Mucosa of gallbladder (tissue), 1 donor: ENCODE measurements around the gene MYO3A. TPM values are rescaled to one million over a fixed set of nuclear protein-coding genes. Genes with fewer than 3 reads are reported as not detected.
"Not testable (repeated sequence)": the region's sequence is repeated elsewhere in the genome, so short reads cannot be mapped to it uniquely, and the experiment has no call there.

Source experiments
- DNase-seq: peaks from one replicate; pipeline ENCODE4 v3.0.0-alpha.2; 2020; ENCODE audit warnings: low spot score
- total RNA-seq: library from RNA; stranded (reverse); gene quantifications from one replicate; pipeline ENCODE4 v1.2.1, GENCODE V29; 2021
- donor health status: DM: no; HTN: no; CAD: no.

The MYO3A gene
- total RNA-seq, 1 donor from 2014 or later, result 0.06 TPM

GRCh38 chr10:25988583-25988982 is 54.6 kb downstream of the MYO3A start:
- no peak for DNase-seq

GRCh38 chr10:25989951-25990350 is 55.9 kb downstream of the MYO3A start:
- no peak for DNase-seq

DNA sequence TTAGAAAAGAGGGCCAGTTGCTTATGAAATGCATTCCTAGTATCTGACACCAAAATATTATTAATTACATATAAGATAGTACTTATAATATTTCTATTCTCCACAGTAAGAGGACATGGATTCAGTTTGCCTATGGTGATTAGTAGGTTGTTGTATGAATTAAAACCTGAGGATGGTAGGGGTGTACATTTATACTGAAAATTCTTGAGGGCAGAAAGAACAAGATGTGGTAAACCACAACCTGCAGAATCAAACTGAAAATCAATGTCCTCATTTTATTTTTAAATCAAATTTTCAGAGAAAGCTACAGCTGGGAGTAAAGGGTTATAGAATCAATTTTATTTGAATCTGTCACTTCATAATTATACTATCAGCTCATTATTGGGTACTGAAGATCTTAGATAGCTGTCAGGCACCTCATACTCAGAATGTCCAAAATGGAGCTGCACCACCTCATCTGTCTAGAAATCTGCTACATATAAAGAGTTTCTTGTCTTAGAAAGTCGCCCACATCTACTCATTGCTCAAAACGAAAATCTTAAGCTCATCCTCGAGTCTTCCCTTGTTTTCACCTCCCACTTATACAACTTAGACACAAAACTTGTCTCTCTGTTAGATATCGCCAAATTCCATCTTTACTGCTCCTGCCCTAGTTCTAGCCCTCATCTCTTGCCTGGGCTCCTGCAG is 65.4 kb downstream of the MYO3A start:
- DNase-seq, result no peak

DNA sequence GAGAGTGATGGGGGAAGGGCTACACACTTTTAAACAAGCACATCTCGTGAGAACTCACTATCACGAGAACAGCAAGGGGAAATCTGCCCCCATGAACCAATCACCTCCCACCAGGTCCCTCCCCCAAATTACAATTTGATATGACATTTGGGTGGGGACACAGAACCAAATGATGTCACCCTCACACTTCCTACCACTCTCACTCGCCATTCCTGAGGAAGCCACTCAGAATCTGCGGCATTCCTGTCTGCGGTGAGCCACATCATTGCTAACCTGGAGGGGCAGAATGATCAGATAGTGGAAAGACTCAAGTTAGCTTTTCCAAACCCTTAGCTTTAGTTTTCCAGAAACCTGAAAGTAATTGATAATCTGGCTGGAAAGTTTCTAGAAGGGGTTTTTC is 66.9 kb downstream of the MYO3A start:
- no peak for DNase-seq

DNA sequence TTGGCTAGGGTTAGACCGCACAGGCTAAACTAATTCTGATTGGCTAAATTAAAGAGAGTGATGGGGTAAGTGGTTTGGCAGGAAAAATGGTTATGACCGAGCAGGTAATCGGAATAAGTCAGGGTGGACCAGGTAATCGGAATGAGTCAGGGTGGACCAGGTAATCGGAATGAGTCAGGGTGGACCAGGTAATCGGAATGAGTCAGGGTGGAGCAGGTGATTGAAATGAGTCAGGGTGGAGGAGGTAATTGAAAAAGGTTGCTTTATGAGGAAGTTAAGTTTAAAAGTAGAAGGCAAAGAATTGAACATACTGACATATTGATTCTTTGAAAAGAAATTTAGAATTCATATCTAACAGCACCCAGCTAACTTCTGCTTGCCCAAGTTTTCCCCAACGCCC is 68.4 kb downstream of the MYO3A start:
- DNase-seq, result not testable (repeated sequence)

GRCh38 chr10:26015092-26015491 is 81.1 kb downstream of the MYO3A start:
- DNase-seq, result no peak

- no peak for DNase-seq
These were observed 88.8 kb downstream of the MYO3A start for GRCh38 chr10:26022831-26023230.

DNA sequence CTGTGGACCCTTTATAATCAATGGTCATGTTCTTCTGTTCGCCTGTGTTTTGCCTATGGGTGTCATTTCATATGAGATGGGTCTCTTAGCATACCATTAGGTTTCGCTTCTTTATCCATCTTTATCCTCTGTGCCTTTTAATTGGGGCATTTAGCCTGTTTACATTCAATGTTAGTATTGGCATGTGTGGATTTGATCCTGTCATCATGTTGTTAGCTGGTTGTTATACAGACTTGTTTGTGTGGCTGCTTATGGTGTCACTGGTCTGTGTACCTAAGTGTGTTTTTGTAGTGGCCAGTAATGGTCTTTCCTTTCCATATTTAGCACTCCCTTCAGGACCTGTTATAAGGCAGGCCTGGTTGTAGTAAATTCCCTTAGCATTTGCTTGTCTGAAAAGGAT is 90.3 kb downstream of the MYO3A start:
- no peak for DNase-seq

GRCh38 chr10:26025523-26025922 is 91.5 kb downstream of the MYO3A start:
- DNase-seq, result no peak

GRCh38 chr10:26029858-26030257 is 95.8 kb downstream of the MYO3A start:
- DNase-seq, result no peak

GRCh38 chr10:26031300-26031699 is 97.3 kb downstream of the MYO3A start:
- no peak for DNase-seq

- no peak for DNase-seq
These were observed 109.4 kb downstream of the MYO3A start for GRCh38 chr10:26043469-26043868.

GRCh38 chr10:26044141-26044749 is 110.2 kb downstream of the MYO3A start:
- DNase-seq, result no peak

DNA sequence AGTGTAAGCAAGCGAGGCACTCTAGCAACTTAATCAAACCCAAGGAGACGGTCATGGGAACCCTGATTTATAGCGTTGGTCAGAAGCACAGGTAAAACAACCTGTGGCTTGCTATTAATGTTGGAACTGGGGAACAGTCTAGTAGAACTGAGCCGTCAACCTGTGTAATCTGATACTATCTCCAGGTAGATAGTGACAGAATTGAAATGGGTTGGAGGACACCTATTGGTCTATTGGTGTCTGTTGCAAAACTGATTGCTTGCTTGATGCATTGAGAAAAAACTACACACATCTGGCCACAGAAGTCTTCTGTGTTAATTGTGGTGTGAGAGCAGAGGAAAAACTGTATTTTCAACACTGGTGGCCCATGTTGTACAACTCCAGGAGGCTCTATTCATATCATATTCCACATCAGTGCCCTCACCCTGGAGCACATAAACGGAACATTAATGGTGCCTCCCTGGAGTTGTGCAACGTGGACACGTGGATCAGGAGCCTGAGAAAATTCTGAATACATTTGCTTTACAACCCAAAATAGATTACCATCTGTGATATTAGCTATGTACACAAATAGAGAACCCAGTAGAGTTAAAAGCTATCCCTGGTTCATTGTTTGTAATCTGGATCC is 112.2 kb downstream of the MYO3A start:
- no peak for DNase-seq

GRCh38 chr10:26048756-26049155 is 114.7 kb downstream of the MYO3A start:
- DNase-seq, result no peak

GRCh38 chr10:26052326-26052725 is 118.3 kb downstream of the MYO3A start:
- no peak for DNase-seq

DNA sequence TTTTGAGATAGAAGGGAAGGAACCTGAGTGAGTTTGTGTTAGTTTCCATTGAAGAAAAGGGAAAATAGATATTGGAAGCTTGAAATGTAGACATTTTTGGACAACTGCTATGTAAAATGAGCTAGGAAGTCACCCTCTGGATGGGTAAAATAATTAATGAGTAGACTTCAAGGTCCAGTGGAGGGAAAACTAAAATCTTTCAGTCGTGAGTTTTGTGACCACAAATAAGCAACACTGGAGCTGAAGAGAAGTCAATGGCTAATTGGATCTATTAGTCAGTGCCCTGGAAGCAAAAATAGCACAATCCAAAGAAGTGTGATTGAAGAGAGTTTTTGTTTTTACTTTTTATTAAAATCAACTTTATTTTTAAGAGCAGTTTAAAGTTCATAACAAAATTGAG is 123.4 kb downstream of the MYO3A start:
- DNase-seq, result no peak

DNA sequence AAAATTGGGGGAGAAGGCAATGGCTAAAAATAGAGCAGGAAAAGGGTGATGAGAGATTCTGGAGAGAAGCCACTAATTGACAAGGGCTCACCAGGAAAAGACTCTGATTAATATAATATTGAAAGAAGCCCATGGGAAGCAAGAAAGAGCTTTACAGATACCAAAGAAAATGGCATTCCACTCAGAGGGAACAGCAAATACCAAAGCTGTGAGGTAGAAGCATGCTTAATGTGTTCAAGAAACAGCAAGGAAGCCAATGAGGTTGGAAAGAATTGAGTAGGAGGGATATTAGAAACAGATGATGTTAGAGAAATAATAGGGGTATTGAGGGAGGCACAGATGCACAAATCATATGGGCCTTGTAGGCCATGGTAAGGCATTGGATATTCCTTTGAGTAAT is 130.1 kb downstream of the MYO3A start:
- DNase-seq, result no peak

DNA sequence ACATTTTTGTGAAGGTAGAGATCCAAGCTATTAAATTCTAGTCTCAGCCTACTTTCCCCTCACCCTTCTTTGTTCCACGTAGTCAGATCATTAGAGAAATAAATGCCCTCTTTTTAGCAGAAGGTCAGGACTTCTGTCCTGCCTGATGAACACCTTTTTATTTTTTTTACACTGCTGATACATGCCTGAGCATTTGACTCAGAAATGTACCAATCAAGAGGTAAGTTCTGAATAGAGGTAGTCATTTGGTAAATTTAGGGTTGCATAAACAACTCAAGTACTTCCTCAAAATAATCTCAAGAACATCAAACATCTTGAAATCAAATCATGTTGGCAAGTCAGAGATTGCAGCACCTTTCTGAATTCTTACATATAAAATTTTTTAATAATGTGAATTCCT is 133.7 kb downstream of the MYO3A start:
- DNase-seq, result no peak

DNA sequence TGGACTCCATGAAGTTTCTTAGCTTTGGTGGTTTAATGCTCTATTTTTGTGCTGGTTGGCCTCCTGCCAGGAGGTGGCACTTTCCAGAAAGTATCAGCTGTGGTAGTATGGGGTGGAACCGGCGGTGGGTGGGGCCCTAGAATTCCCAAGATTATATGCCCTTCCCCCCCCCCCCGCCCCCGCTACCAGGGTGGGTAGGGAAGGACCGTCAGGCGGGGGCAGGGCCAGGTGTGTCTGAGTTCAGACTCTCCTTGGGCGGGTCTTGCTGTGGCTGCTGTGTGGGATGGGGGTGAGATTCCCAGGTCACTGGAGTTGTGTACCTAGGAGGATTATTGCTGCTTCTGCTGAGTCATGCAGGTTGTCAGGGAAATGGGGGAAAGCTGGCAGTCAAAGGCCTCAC is 146.9 kb downstream of the MYO3A start:
- DNase-seq, result not testable (repeated sequence)

DNA sequence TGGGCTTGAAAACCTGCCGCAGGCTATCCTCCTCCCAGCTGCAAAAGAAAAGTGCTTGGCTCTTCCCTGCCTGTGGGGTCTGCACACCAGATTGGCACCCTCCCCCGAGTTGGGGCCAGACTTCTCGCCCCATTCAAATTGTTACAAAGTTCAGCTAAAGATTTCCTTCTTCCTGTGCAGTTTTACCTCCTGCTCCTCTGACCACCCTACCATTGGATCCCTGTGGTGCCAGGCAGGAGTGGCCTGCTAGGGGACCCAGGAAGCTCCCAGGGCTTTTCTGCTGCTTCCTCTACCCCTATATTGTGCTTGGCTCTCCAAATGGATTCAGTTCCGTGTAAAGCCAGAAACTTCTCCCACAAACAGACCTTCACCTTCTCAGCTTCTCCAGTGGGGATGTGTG is 147.4 kb downstream of the MYO3A start:
- no peak for DNase-seq

DNA sequence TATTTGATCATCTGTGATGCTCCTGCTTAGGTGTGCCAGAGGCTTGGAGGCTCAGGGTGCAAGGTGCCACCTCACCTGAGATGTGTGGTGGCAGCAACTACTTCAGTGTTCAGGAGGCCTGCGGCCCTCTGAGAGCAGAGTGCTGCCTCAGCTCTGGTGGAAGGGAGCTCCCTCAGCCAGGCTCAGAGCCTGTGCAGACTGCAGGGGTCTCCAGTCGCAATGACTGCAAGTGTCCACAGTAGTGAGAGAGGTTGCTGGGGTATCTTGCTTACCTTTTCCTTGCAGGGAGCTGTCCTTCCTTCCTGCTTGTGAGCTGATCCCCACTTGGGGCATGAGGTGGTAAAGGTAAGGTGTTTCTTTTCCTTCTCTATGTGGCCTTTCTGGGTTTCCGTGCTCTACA is 151.5 kb downstream of the MYO3A start:
- no peak for DNase-seq

GRCh38 chr10:26087666-26088065 is 153.6 kb downstream of the MYO3A start:
- DNase-seq, result no peak
